ENCODE data around the gene GABARAPL1.

DNA sequence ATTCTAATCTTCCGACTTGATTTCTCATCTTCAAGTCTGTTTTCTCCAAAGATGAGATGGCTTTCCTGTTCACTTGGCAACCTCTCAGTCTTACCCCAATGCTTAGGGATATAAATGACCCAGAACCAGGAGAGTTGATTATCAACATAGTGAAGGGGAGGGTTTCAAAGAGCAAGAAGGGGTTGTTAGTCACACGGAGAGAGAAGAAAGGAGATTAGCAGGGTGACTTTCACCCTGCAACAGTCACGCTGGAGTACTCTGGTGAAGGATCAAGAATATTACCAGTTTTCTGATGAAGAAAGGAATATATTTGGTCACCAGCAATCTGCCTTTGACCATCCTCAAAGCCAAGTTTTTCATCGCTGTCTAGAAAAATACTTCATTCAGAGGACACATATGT is 33.9 kb upstream of the GABARAPL1 start, which contains the start of gene TMEM52B:
- TF ChIP-seq CEBPB (IDR thresholded peaks at IDR 0.05) (no peak), NPAS2 (CRISPR knock-in tag; IDR thresholded peaks at IDR 0.05; ENCODE audit: borderline replicate concordance) (no peak), HEYL (CRISPR knock-in tag; IDR thresholded peaks at IDR 0.05) (no peak), RCOR1 (IDR thresholded peaks at IDR 0.05; ENCODE audit: low read depth, low read length) (no peak), TFCP2L1 (CRISPR knock-in tag; IDR thresholded peaks at IDR 0.05) (no peak), CHD4 (IDR thresholded peaks at IDR 0.05; ENCODE audit: borderline replicate concordance) (no peak), RFX5 (IDR thresholded peaks at IDR 0.05) (no peak), MYC (IDR thresholded peaks at IDR 0.05; ENCODE audit: borderline replicate concordance, low read length) (no peak)
- TF ChIP-seq, protein P1, sequence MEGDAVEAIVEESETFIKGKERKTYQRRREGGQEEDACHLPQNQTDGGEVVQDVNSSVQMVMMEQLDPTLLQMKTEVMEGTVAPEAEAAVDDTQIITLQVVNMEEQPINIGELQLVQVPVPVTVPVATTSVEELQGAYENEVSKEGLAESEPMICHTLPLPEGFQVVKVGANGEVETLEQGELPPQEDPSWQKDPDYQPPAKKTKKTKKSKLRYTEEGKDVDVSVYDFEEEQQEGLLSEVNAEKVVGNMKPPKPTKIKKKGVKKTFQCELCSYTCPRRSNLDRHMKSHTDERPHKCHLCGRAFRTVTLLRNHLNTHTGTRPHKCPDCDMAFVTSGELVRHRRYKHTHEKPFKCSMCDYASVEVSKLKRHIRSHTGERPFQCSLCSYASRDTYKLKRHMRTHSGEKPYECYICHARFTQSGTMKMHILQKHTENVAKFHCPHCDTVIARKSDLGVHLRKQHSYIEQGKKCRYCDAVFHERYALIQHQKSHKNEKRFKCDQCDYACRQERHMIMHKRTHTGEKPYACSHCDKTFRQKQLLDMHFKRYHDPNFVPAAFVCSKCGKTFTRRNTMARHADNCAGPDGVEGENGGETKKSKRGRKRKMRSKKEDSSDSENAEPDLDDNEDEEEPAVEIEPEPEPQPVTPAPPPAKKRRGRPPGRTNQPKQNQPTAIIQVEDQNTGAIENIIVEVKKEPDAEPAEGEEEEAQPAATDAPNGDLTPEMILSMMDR (IDR thresholded peaks at IDR 0.05) = no peak
- TF ChIP-seq, protein P2, sequence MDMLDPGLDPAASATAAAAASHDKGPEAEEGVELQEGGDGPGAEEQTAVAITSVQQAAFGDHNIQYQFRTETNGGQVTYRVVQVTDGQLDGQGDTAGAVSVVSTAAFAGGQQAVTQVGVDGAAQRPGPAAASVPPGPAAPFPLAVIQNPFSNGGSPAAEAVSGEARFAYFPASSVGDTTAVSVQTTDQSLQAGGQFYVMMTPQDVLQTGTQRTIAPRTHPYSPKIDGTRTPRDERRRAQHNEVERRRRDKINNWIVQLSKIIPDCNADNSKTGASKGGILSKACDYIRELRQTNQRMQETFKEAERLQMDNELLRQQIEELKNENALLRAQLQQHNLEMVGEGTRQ (IDR thresholded peaks at IDR 0.05) = no peak
- TF ChIP-seq, protein P3, sequence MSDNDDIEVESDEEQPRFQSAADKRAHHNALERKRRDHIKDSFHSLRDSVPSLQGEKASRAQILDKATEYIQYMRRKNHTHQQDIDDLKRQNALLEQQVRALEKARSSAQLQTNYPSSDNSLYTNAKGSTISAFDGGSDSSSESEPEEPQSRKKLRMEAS (IDR thresholded peaks at IDR 0.05) = no peak
